Urinary bladder (tissue), 4 donors: ENCODE measurements around the gene TRHDE. TPM values are rescaled to one million over a fixed set of nuclear protein-coding genes. Genes with fewer than 3 reads are reported as not detected.

Experiments
- DNase-seq: peaks from one replicate; pipeline ENCODE4 v3.0.0-alpha.2; 2015; ENCODE audit errors: extremely low spot score
- H3K27ac ChIP-seq: one replicate; pipeline ENCODE4 v1.5.1; 2013; ENCODE audit warnings: low read depth, mild to moderate bottlenecking, moderate library complexity
- H3K36me3 ChIP-seq: one replicate; pipeline ENCODE4 v1.6.1; 2013; ENCODE audit warnings: mild to moderate bottlenecking, moderate library complexity; ENCODE audit not compliant: insufficient read depth
- H3K4me1 ChIP-seq: one replicate; pipeline ENCODE4 v1.6.1; 2013; ENCODE audit warnings: mild to moderate bottlenecking, moderate library complexity; ENCODE audit not compliant: insufficient read depth
- H3K4me3 ChIP-seq: one replicate; pipeline ENCODE4 v1.5.1; 2013; ENCODE audit warnings: low read depth, low read length
- WGBS: extraction: QIAGEN DNeasy Blood & Tissue Kit; methylation state at CpG from one replicate; pipeline ENCODE4 v1.1.7; 2013; 5-methylcytosine and 5-hydroxymethylcytosine counted together
- polyA plus RNA-seq: library from polyadenylated mRNA; stranded (reverse); fragments of 200-250 nt; gene quantifications from one replicate; pipeline ENCODE4 v1.2.3, GENCODE V29; 2013
- total RNA-seq: library from RNA; depleted of rRNA; stranded (reverse); fragments of >200 nt; gene quantifications from one replicate; pipeline ENCODE4 v1.2.3, GENCODE V29; 2014
- donor health status: healthy with polysubstance abuse.
- donor health status: healthy.

Gene TRHDE
- total and polyA plus RNA-seq, 2 donors = 1.9 to 21.4 TPM

DNA sequence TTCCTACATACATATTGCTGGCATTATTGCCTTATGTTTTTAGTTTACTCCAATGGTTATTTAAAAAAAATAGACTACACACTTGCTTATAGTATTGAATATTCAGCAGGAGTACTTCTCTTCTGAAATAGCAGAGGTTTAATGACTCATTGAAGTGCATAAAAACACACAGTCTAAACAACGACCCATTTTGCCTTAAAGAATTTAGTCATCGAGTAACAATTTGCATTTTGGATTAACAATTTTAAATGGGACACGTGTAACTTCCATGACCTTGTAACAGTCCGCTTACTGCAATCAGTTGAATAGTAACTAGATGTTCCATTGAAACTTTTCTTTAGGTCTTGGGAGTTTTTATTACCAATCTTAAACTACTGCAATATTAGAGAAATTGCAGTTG is 9.0 kb downstream of the TRHDE start:
- 61% methylated on average over 4 of the region's 4 CpGs for WGBS
- Histone ChIP-seq H3K27ac (no peak overlapping the region), H3K4me1 (peaks cover 2% of the 10 kb centered on the region), H3K36me3 (no peaks in the 10 kb centered on the region), H3K4me3 (no peak overlapping the region)
- DNase-seq = no peak

DNA sequence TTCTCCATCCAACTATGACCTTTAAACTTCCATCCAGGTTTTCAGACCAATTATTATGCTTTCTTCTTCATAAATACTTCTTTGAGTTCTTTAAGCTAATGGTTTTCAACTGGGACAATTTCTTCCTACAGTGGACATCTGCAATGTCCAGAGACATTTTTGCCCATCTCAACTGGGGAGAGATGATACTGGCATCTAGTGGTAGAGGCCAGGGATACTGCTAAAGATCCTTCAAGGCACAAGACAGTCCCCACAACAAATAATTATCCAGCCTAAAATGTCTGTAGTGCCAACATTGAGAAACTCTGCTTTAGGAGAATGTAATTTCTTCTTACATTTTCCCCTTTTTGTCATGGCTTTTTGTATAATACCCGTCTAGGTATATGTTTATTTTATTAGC is 10.6 kb downstream of the TRHDE start:
- DNase-seq = no peak
- Histone ChIP-seq H3K4me3 (no peak overlapping the region), H3K27ac (no peak overlapping the region), H3K36me3 (no peaks in the 10 kb centered on the region), H3K4me1 (no peaks in the 10 kb centered on the region)
- 53% methylated on average over 1 of the region's 1 CpG for WGBS

DNA sequence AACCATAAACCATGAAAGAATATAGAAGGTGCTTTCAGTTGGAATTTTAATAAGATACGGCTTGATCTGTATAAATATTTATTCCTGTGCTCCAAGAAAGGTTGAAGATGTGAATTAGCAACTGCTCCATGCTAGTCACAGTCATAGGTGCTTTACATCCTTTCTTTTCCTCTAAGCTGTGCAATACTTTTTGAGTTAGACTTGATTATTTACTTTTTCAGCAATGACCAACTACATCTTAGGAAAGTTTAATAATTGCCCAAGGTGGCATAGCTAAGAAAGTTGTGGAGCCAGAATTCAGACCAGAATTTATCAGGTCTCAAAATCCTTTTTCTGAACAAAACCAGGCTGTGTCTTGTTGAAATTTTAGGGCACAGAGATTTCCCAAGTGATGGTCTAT is 13.7 kb downstream of the TRHDE start:
- 76% methylated on average over 1 of the region's 1 CpG for WGBS
- Histone ChIP-seq H3K27ac (no peak overlapping the region), H3K36me3 (no peaks in the 10 kb centered on the region), H3K4me1 (no peaks in the 10 kb centered on the region), H3K4me3 (no peak overlapping the region)
- no peak for DNase-seq

- DNase-seq = no peak
- no peak overlapping the region for H3K27ac ChIP-seq
- no peaks in the 10 kb centered on the region for H3K36me3 ChIP-seq
- H3K4me1 ChIP-seq = no peaks in the 10 kb centered on the region
- H3K4me3 ChIP-seq = no peak overlapping the region
- WGBS = 87% methylated on average over 3 of the region's 3 CpGs
These were observed 14.4 kb downstream of the TRHDE start for GRCh38 chr12:72286526-72286925.

- Histone ChIP-seq H3K4me1 (no peaks in the 10 kb centered on the region), H3K27ac (no peak overlapping the region), H3K36me3 (no peaks in the 10 kb centered on the region), H3K4me3 (no peak overlapping the region)
- WGBS = 92% methylated on average over 3 of the region's 3 CpGs
- no peak for DNase-seq
These were observed 16.3 kb downstream of the TRHDE start for GRCh38 chr12:72288436-72288835.

- Histone ChIP-seq H3K4me3 (no peak overlapping the region), H3K36me3 (no peaks in the 10 kb centered on the region)
These were observed 16.7 kb downstream of the TRHDE start for GRCh38 chr12:72288911-72289310.

DNA sequence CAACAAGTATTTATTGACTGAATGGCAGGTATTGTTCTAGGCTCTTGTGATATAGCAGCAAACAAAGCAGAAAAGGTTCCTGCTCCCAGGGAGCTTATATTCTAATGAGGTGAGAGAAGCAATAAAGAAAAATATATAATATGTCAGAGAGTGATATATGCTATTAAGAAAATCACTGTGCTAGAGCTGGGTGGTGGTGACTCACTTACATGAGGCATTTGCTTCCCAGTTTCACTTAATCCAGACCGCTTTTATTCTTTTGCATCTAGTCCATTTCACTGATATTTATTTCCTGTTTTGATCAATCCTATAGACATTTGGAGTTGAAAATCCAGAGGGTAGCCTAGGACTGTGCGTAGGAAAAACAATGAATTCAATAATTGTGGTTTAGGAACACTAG is 17.5 kb downstream of the TRHDE start:
- H3K4me3 ChIP-seq = no peak overlapping the region
- DNase-seq = no peak
- H3K27ac ChIP-seq = no peak overlapping the region
- H3K4me1 ChIP-seq = no peaks in the 10 kb centered on the region
- WGBS = 97% methylated on average over 2 of the region's 2 CpGs
- no peaks in the 10 kb centered on the region for H3K36me3 ChIP-seq

More at GRCh38 chr12:72288911-72289310, 16.7 kb downstream of the TRHDE start:
- H3K4me1 ChIP-seq = no peaks in the 10 kb centered on the region
- H3K27ac ChIP-seq = no peak overlapping the region
- DNase-seq = no peak
- WGBS = 50% methylated on average over 2 of the region's 2 CpGs

DNA sequence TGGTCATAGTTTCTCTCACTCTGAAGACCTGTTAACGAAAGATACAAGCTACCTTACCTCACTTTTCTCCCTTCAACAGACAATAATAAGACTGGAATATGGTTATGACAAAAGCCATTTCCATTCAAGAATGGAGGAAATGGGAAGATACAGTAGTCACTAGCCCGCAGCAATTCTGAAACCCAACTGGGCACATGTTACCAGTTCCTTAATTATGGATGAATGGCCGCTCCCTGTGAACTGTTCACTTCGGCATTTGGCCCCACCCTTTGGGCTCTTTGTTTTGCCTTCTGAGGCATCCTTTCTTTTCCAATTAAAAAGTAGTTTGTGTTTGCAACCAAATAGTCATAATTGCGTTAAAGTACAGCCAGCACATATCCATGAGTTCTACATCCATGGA is 19.0 kb downstream of the TRHDE start:
- WGBS = 94% methylated on average over 5 of the region's 5 CpGs
- no peak overlapping the region for H3K27ac ChIP-seq

GRCh38 chr12:72293701-72294100 is 21.5 kb downstream of the TRHDE start:
- no peaks in the 10 kb centered on the region for H3K36me3 ChIP-seq
- H3K27ac ChIP-seq = no peak overlapping the region
- DNase-seq = no peak
- 93% methylated on average over 6 of the region's 6 CpGs for WGBS
- H3K4me3 ChIP-seq = no peak overlapping the region
- no peaks in the 10 kb centered on the region for H3K4me1 ChIP-seq

More for the DNA sequence above, 19.0 kb downstream of the TRHDE start:
- Histone ChIP-seq H3K36me3 (no peaks in the 10 kb centered on the region), H3K4me3 (no peak overlapping the region), H3K4me1 (no peaks in the 10 kb centered on the region)
- DNase-seq = no peak

GRCh38 chr12:72295101-72295500 is 22.9 kb downstream of the TRHDE start:
- H3K27ac ChIP-seq = no peak overlapping the region
- H3K36me3 ChIP-seq = no peaks in the 10 kb centered on the region
- no peak for DNase-seq
- H3K4me1 ChIP-seq = no peaks in the 10 kb centered on the region
- no peak overlapping the region for H3K4me3 ChIP-seq
- WGBS = 87% methylated on average over 8 of the region's 8 CpGs

DNA sequence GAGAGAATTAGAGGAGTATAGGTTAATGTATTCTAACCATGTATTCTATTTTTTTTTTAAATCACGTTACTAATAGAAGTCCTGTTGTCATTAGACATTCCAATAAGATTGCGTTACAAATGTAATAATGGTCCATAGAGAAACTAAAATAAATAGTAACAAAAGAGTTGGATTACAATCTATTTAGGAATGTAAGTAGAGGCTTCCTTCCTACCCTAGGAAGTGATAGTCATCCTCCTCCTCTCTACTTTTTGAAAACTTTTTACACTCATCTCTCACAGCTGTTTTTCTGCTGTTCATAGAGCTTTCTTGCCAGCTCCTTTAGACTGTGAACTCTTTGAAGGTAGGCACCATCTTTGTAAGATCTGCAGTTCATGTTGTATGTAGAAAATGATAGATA is 23.6 kb downstream of the TRHDE start:
- Histone ChIP-seq H3K27ac (no peak overlapping the region), H3K4me1 (no peaks in the 10 kb centered on the region), H3K4me3 (no peak overlapping the region), H3K36me3 (no peaks in the 10 kb centered on the region)
- no peak for DNase-seq
- WGBS = 85% methylated on average over 2 of the region's 2 CpGs

DNA sequence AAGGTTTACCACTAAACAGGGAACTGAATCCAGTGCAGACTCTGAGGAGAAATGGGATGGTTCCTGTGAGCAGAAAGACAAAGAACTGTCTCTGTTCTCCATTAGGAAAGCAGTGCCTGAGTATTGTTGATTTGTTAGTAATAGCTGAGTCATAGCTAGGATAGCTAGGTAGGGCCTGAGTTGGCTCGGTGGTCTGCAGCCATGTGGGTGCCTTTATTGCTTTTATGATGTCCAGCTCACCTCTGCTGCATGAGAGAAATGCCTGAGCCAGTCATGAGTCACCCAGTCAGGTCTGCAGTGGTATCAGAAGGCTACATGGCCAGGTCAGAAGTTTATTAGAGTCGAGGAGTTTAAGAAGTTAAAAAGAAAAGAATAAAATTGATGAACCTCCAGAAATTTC is 24.2 kb downstream of the TRHDE start:
- Histone ChIP-seq H3K4me1 (no peaks in the 10 kb centered on the region), H3K27ac (no peak overlapping the region), H3K4me3 (no peak overlapping the region), H3K36me3 (no peaks in the 10 kb centered on the region)
- no peak for DNase-seq
- 63% methylated on average over 2 of the region's 2 CpGs for WGBS

DNA sequence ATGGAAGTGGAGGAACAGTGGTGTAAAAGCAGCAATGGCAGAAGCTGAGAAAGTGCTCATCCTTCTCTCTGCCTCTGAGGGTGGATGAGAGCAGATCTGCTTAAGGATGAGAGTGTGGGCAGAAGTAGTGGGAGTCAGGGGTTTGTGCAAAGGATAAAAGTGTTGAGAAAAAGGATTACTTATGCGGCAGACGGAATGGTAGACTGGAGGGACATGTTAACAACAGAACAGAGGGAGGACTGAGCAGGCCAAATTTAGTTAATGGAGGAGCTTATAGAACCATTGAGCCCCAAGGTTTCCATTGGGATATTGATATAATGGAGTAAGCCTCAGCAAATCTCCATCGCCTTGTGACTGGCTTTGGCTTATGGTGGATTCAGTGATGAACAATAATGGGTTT is 25.5 kb downstream of the TRHDE start:
- 84% methylated on average over 3 of the region's 3 CpGs for WGBS
- no peaks in the 10 kb centered on the region for H3K36me3 ChIP-seq
- no peak overlapping the region for H3K4me3 ChIP-seq
- no peak for DNase-seq
- H3K4me1 ChIP-seq = no peaks in the 10 kb centered on the region
- no peak overlapping the region for H3K27ac ChIP-seq

DNA sequence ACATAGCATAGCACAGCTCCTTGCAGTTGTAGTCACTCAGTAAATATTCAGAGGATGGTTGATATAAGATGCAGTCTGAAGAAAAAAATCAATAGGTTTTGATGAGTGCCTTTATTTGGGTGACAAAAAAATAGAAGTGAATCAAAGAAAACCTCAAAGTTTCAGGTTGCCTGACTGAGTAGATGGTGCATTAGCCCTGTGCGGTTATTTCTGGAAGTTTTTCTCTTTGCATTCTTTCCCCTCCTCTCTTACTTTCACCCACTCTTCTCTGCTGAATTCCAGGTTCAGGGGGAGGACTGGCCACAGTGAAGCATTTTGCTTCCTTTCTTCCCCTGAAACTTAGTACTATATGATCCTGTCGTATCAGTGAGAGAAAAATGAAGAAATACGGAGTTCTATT is 28.6 kb downstream of the TRHDE start:
- 87% methylated on average over 3 of the region's 3 CpGs for WGBS
- H3K27ac ChIP-seq = no peak overlapping the region

GRCh38 chr12:72304751-72305150 is 32.6 kb downstream of the TRHDE start:
- Histone ChIP-seq H3K36me3 (no peaks in the 10 kb centered on the region), H3K27ac (no peak overlapping the region), H3K4me3 (no peak overlapping the region), H3K4me1 (no peaks in the 10 kb centered on the region)
- no peak for DNase-seq
- WGBS = 55% methylated on average over 2 of the region's 2 CpGs

More for the DNA sequence above, 28.6 kb downstream of the TRHDE start:
- no peak for DNase-seq
- Histone ChIP-seq H3K4me1 (no peaks in the 10 kb centered on the region), H3K36me3 (no peaks in the 10 kb centered on the region), H3K4me3 (no peak overlapping the region)
